ENCODE measurements around the gene CBLL1. TPM values are rescaled to one million over a fixed set of nuclear protein-coding genes. Genes with fewer than 3 reads are reported as not detected.

CBLL1 gene
- total and polyA plus RNA-seq, 2 of the 4 experiments (the other 2 are of a cell fraction) = 15.6 to 19.0 TPM

- Histone ChIP-seq H4K8ac (ENCODE audit: low read depth in 2 of 2, low read length in 2 of 2) (no peak overlapping the region), H3K4me3 (ENCODE audit: insufficient read depth, low read depth, low read length) (no peak overlapping the region), H2AK9ac (replicated peaks; ENCODE audit: low read depth, low read length, poor library complexity) (no peak overlapping the region), H3K79me1 (ENCODE audit: low read depth in 1 of 2, low read length in 2 of 2) (no peaks in the 10 kb centered on the region), H2BK20ac (ENCODE audit: low read depth, low read length) (no peak overlapping the region), H2BK5ac (ENCODE audit: low read depth, low read length, poor library complexity, severe bottlenecking) (no peak overlapping the region), H3K4me2 (ENCODE audit: low read depth, low read length) (no peak overlapping the region), H2AFZ (replicated peaks; ENCODE audit: low read length, poor library complexity) (no peak overlapping the region), H4K5ac (ENCODE audit: low read depth, low read length) (no peak overlapping the region), H3K9ac (ENCODE audit: low read depth, low read length) (no peak overlapping the region), H3K56ac (ENCODE audit: extremely low read depth, insufficient read depth, low read length) (no peak overlapping the region), H2AK5ac (ENCODE audit: low read depth, low read length) (no peak overlapping the region), H3K18ac (ENCODE audit: low read depth, low read length) (no peak overlapping the region), H3K14ac (replicated peaks; ENCODE audit: low read depth, low read length) (no peak overlapping the region), H2BK120ac (ENCODE audit: low read depth, low read length) (no peak overlapping the region), H3K4me1 (ENCODE audit: control insufficient read depth, insufficient read depth, low read length) (no peaks in the 10 kb centered on the region), H3K36me3 (ENCODE audit: control insufficient read depth, insufficient read depth, low read length) (no peaks in the 10 kb centered on the region), H2BK15ac (ENCODE audit: low read depth, low read length) (no peak overlapping the region), H3K9me3 (ENCODE audit: control insufficient read depth, insufficient read depth, low read length) (no peaks in the 10 kb centered on the region), H3K9me1 (ENCODE audit: insufficient read depth, low read length) (no peaks in the 10 kb centered on the region), H3K27ac (ENCODE audit: insufficient read depth, low read length) (no peak overlapping the region), H3K23ac (ENCODE audit: low read depth, low read length) (no peak overlapping the region), H3K4ac (ENCODE audit: low read depth, low read length) (no peak overlapping the region), H4K20me1 (ENCODE audit: insufficient read depth, low read length) (no peaks in the 10 kb centered on the region), H4K91ac (ENCODE audit: insufficient read depth, low read depth, low read length) (no peak overlapping the region), H3K27me3 (ENCODE audit: control insufficient read depth, insufficient read depth, low read length) (peaks cover 17% of the 10 kb centered on the region)
- ChIA-PET CTCF (no interaction called here), POLR2A (ENCODE audit: unreplicated experiment) (no interaction called here)
- DNase-seq (no peak), ATAC-seq (ENCODE audit: low read depth) (no peak)
- intact Hi-C loops (cut with micrococcal nuclease) (no loop called here), dilution Hi-C loops (cut with HindIII; ENCODE audit: low sequenced_read_pairs, unreplicated experiment) (no loop called here), in situ Hi-C loops (cut with MboI; ENCODE audit: low sequenced_read_pairs) (no loop called here)
- no TSS peak for BruUV-seq (replicated peaks)
- TF ChIP-seq, protein P1, sequence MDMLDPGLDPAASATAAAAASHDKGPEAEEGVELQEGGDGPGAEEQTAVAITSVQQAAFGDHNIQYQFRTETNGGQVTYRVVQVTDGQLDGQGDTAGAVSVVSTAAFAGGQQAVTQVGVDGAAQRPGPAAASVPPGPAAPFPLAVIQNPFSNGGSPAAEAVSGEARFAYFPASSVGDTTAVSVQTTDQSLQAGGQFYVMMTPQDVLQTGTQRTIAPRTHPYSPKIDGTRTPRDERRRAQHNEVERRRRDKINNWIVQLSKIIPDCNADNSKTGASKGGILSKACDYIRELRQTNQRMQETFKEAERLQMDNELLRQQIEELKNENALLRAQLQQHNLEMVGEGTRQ (IDR thresholded peaks at IDR 0.05; ENCODE audit: low read depth, low read length) = no peak
- no CpG with 5 or more reads among the region's 4 CpGs for WGBS, 2 experiments (ENCODE audit: extremely low coverage in 2 of 2, insufficient read length in 1 of 2)
These were observed 34.3 kb downstream of the CBLL1 start for GRCh38 chr7:107778283-107778682.

All from IMR-90 (cell line).